ENCODE data around the gene SCD5.

The SCD5 gene

DNA sequence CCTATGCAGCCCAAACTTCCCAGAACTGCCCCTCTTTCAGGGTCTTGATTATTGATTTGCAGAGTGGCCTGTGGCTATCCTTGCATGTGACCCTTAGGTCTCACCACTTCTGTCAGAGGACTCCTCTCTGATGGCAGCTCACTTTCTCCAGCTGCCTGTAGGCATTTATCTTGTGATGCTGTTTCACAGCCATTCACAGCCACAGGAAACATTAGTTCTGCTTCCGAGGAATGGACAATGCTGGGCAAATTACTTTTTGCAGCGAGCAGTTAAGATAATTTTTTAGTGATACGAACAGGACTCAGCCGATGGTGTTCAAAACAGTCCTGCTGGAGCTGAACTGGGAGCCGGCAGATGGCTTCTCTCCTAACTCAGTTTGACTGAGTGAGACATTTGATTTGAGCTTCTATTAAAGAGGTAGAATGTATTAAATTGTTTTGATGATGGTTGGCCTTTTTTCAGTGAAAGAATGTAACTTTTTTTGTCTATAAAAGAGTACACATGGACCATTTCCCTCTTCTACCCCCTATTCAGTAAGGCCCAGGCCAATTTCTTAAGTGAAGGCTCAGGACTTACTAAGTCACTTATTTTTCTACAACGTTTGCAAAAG, 178.4 kb downstream of the SCD5 start:
- no peak for DNase-seq (ENCODE audit: low read depth, low spot score)
- H3K4me3 ChIP-seq (ENCODE audit: low read length), result no peak overlapping the region

- H3K4me3 ChIP-seq (ENCODE audit: low read length), result no peak overlapping the region
- no peak for DNase-seq (ENCODE audit: low read depth, low spot score)
Measured at GRCh38 chr4:82618103-82618720, 180.4 kb downstream of the SCD5 start.

GRCh38 chr4:82614838-82615449, 183.7 kb downstream of the SCD5 start:
- DNase-seq (ENCODE audit: low read depth, low spot score), result no peak
- no peak overlapping the region for H3K4me3 ChIP-seq (ENCODE audit: low read length)

GRCh38 chr4:82613121-82613520, 185.5 kb downstream of the SCD5 start:
- no peak overlapping the region for H3K4me3 ChIP-seq (ENCODE audit: low read length)
- DNase-seq (ENCODE audit: low read depth, low spot score), result no peak

- H3K4me3 ChIP-seq (ENCODE audit: low read length), result no peak overlapping the region
- no peak for DNase-seq (ENCODE audit: low read depth, low spot score)
Measured at GRCh38 chr4:82611982-82612381, 186.6 kb downstream of the SCD5 start.

- H3K4me3 ChIP-seq (ENCODE audit: low read length), result no peak overlapping the region
- no peak for DNase-seq (ENCODE audit: low read depth, low spot score)
Measured at GRCh38 chr4:82611527-82611926, 187.1 kb downstream of the SCD5 start.

DNA sequence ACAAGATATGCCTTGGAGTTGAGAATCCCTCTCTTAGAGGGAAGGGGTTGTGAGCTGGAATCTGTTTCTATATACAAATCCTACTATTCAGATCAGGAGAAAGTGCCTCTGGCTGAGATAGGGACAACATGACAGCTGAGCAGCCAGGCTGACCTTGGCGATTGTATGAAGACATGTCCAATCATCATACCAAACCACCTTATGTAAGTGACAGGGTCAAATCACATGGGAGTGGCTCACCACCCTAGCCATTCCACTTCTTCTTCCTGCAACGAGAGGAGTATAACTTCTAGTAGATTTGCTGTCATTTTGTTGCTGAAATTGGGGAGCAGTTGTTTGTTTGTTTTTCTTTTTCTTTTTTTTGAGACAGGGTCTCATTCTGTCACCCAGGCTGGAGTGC, 188.6 kb downstream of the SCD5 start:
- DNase-seq (ENCODE audit: low read depth, low spot score), result no peak

DNA sequence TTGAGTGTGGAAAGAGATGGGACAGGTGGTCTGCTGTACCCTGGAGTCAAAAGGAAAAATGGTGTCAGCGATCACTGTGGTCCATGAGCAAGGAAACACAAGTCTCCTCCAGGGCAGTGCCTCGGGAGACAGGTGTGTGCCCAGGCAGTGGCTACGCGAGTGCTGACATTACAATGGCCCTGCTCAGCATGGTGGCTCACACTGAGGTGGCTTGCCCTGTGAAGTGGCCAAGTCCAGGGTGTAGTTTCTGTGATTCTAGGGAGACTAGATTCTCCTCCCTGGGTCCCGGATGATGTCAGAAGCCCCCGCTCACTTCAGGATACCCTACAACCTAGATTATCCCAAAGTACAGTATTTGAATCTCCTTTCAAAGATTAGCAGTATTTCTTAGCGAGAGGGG, 192.0 kb downstream of the SCD5 start:
- no peak overlapping the region for H3K4me3 ChIP-seq (ENCODE audit: low read length)
- no peak for DNase-seq (ENCODE audit: low read depth, low spot score)

More for the DNA sequence above, 188.6 kb downstream of the SCD5 start:
- no peak overlapping the region for H3K4me3 ChIP-seq (ENCODE audit: low read length)

GRCh38 chr4:82604522-82604921, 194.1 kb downstream of the SCD5 start:
- H3K4me3 ChIP-seq (ENCODE audit: low read length), result no peak overlapping the region
- DNase-seq (ENCODE audit: low read depth, low spot score), result no peak

DNA sequence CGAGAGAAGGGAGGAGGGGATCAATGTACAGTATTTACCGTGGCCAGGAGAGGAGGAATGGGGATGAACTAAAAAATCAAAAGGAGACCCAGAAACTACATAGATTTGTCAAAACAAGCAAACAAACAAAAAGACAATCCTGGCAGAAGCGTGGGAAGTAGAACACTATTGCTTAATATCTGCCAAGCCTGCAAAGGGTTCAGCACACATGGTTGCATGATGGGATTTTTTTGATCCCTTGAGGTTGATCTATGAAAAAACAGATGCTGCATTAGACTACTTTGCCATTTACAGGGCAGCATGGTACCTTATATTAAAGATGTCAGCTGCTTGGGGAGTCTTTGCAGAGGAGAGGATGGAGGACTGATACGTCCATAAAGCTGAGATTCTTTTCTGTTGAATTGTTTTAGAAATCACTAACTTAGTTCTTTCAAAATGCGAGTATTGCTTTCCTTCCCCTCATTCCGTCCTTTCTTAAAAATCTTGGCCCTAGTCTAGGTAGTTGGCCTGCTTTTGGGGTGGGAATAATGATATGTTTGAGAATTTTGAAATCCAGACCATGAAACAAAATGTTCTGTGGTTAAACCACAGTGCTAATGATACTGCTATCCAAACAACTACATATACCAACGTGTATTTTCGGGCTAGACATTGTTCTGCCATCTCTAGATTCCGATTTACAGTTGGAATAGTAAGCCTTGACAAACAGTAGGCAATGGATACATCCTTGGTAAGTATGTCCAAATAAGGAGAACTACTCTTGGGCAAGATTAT, 197.2 kb downstream of the SCD5 start:
- no peak for DNase-seq (ENCODE audit: low read depth, low spot score)
- H3K4me3 ChIP-seq (ENCODE audit: low read length), result no peak overlapping the region

DNA sequence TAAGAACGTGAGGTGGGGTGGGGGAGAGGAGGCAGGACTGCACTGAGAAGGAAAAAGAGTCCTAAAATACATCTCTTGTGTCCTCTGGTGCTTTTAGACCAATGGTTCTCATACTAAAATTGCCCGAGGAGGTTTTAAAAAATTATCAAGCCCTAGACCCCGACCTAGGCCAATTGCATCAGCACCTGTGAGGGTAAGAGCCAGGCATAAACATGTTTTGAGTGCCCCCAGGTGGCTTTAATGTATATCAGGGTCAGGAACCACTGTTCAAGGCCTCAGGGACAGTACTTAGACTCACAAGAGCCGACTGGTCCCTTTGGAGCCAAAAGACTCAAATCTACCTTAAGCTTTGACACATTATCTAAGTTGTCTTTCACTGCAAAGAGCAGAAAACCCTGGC, 199.3 kb downstream of the SCD5 start:
- peak; percentile 8 for DNase-seq (ENCODE audit: low read depth, low spot score)
- H3K4me3 ChIP-seq (ENCODE audit: low read length), result no peak overlapping the region

DNA sequence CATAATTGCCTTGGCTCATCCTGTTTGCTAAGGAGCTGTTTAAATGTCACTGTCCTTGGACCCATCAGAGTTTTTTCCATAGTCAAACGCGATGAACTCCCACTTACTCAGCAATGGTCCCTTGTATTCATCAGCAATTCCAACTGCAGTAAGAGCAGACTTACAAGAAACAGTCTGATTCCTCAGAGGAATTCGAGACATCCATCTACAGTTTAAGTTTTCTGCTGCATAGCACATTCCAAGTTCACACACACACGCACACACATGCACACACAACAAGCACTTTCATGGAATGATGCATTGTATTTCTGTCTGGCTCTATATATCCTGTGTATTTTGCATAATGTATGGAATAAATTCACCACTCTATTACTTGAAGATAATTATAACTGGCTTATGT, 204.1 kb downstream of the SCD5 start:
- no peak for DNase-seq (ENCODE audit: low read depth, low spot score)
- no peak overlapping the region for H3K4me3 ChIP-seq (ENCODE audit: low read length)

- DNase-seq (ENCODE audit: low read depth, low spot score), result no peak
- H3K4me3 ChIP-seq (ENCODE audit: low read length), result no peak overlapping the region
Measured at GRCh38 chr4:82593411-82593810, 205.2 kb downstream of the SCD5 start.

- no peak overlapping the region for H3K4me3 ChIP-seq (ENCODE audit: low read length)
- no peak for DNase-seq (ENCODE audit: low read depth, low spot score)
Measured at GRCh38 chr4:82592639-82593038, 206.0 kb downstream of the SCD5 start.

- DNase-seq (ENCODE audit: low read depth, low spot score), result no peak
Measured at GRCh38 chr4:82591592-82591991, 207.0 kb downstream of the SCD5 start.

GRCh38 chr4:82589756-82590155, 208.8 kb downstream of the SCD5 start:
- DNase-seq (ENCODE audit: low read depth, low spot score), result no peak
- H3K4me3 ChIP-seq (ENCODE audit: low read length), result no peak overlapping the region

More at GRCh38 chr4:82591592-82591991, 207.0 kb downstream of the SCD5 start:
- H3K4me3 ChIP-seq (ENCODE audit: low read length), result no peak overlapping the region

DNA sequence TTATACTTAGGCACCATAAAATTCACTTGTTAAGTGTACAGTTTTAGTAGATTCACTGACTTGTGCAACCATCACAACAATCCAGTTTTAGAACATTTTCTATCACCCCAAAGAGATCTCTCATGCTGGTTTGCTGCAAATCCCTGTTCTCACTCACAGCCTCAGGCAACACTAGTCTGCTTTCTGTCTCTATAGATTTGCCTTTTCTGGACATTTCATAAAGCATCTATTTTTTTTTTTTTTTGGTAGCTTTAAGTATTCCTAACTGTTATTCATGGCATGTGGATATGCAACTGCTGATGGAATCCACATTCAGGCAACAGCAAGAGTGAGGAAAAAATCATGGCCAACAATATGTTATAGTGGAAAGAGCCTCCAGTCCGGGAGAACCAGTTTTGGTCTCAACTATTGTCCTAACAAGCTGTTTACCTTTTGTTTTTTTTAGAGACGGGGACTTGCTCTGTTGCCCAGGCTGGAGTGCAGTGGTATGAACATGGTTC, 209.8 kb downstream of the SCD5 start:
- no peak for DNase-seq (ENCODE audit: low read depth, low spot score)
- no peak overlapping the region for H3K4me3 ChIP-seq (ENCODE audit: low read length)

- DNase-seq (ENCODE audit: low read depth, low spot score), result no peak
- no peak overlapping the region for H3K4me3 ChIP-seq (ENCODE audit: low read length)
Measured at GRCh38 chr4:82587826-82588540, 210.6 kb downstream of the SCD5 start.

- H3K4me3 ChIP-seq (ENCODE audit: low read length), result no peak overlapping the region
- no peak for DNase-seq (ENCODE audit: low read depth, low spot score)
Measured at GRCh38 chr4:82585690-82586435, 212.7 kb downstream of the SCD5 start.

Data from Jurkat, Clone E6-1 (cell line).